NCI-H1694 (cell line): ENCODE measurements around the gene EPS8L1.
A peak's percentile ranks its signal among the peaks of the same experiment; 100 is the strongest.
"Not testable (repeated sequence)": the region's sequence is repeated elsewhere in the genome, so short reads cannot be mapped to it uniquely, and the experiment has no call there.

Experiments
- DNase-seq: peaks from one replicate; lab custom pipeline; 2025; lab: John Stamatoyannopoulos, UW

Gene EPS8L1

DNA sequence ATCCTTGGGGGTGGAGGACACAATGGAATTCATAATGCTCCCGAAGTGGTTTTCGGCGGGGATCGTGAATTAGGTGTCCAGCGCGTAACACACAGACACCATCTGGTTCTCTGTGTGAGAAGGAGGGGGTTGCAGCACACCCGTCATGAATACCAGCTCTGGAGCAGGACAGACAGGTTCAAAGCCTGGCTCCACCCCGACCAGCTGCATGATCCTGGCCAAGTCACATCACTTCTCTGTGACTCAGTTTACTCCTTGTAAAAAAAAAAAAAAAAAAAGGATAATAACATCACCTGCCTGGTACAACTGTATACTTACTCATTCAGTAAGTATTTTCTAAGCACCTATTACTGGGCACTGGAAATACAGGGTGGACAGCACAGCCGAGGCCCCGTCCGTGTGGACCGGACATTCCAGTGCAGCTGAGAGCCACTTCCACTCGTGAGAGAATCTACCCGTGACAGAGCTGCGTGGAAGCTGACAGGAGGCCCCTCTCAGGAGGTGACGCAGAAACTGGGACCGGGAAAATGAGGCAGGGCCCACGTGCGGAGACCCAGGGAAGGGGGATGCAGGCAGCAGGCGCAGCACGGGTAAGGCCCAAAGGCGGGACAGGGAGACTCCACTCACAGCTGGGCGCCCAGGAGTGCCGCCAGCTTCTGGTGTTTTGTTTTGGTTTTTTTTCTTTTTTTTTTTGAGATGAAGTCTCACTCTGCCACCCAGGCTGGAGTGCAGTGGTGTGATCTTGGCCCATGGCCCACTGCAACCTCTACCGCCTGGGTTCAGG, 24.7 kb upstream of the EPS8L1 start:
- no peak for DNase-seq

DNA sequence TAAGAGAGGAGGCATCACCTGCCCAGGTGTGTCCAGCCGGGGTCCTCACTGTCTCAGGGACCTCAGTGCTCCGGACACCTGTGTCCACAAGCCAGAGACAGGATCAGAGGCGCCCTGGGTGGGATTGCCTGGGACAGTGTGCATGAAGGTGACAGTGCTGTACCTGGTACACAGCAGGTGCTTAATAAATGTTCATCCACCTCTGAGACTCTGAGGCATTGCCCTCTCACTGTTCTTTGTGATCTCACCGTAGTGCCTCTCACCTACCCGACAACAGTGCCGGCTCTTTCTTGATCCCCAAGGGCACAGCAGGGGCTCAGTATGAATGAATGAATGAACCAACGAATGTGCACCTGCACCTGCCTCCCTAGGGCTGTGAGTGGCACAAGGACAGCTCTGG, 21.9 kb upstream of the EPS8L1 start:
- no peak for DNase-seq

DNA sequence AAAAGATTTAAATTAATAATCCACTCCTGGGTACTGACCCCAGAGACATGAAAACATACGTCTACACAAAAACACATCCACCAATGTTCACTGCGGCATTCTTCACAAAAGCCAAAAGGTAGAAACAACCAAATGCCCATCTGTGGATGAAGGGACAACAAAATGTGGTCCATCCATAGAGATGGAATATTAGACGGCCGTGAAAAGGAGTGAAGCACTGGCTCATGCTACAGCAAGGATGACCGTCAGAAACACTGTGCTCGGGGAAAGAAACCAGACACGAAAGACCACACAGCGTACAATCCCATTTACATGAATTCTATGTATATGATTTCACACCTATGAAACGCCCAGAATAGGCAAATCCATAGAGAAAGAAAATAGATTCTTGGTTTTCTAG, 18.8 kb upstream of the EPS8L1 start:
- DNase-seq, result no peak

DNA sequence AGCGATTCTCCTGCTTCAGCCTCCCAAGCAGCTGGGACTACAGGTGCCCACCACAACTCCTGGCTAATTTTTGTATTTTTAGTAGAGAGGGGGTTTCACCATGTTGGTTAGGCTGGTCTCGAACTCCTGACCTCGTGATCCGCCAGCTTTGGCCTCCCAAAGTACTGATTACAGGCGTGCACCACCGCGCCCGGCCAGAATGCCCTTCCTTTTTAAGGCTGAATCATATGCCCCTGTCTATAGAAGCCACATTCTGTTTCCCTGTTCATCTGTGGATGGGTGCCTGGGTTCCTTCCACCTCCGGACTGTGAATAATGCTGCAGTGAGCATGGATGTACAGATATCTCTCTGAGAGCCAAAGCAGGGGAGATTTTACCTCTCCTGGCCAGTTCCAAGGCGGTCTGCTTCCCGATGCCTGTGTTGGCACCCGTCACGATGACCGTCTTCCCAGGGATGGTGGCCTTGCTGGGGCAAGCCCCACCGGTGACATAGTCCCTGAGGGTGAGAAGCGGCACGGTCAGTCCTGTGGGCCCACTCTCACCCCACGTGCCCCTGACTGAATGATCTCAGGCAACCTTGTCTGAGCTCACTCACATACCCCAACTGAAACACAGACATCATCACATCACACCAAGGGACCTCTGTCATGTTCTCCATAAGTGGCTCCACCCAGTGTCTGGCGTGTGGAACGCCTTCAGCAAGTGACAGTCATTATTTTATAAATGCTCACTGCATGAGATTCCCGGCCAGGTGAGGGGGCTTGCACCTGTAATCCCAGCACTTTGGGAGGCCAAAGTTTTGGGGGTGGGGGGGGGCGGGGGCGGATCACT, 16.7 kb upstream of the EPS8L1 start:
- no peak for DNase-seq

DNA sequence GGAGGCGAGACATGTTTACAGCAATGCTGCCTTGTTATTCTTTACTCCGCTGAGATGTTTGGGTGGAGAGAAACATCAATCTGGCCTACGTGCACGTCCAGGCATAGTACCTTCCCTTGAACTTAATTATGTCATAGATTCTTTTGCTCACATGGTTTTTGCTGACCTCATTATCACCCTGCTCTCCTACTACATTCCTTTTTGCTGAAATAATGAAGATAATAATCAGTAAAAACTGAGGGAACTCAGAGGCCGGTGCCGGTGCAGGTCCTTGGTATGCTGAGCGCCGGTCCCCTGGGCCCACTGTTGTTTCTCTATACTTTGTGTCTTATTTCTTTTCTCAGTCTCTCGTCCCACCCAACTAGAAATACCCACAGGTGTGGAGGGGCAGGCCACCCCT, 15.4 kb upstream of the EPS8L1 start:
- DNase-seq, result not testable (repeated sequence)

- peak; percentile 94 for DNase-seq
These were observed 12.8 kb upstream of the EPS8L1 start, which contains the start of gene RDH13 for GRCh38 chr19:55062735-55063491. TSS of gene RDH13 (minus strand) at chr19:55063148. CDS start at chr19:55063032, 116 bp downstream.

DNA sequence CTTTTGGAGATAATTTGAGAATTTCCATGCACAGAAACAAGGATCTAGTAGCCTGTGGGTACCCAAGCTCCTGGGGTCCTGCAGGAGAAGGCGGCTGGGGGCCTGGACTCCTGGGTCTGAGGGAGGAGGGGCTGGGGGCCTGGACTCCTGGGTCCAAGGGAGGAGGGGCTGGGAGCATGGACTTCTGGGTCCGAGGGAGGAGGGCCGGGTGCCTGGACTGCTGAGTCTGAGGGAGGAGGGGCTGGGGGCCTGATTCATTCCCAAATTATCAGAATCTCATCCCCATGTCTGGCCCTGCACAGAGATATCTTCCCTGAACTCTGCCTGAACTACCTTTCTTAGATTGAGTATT, 12.2 kb upstream of the EPS8L1 start:
- DNase-seq, result no peak

DNA sequence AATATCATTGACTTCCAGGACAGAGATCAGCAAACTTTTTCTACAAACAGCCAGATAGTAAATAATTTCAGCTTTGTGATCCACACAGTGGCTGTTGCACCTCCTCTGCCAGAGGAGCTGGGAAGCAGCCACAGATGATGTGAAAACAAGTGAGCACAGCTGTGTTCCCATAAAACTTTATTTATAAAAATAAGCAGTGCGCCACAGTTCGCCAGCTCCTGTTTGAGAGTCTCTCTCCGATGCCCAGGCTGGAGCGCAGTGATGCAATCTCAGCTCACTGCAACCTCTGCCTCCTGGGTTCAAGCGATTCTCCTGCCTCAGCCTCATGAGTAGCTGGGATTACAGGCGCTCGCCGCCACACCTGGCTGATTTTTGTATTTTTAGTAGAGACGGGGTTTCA, 10.2 kb upstream of the EPS8L1 start:
- not testable (repeated sequence) for DNase-seq

DNA sequence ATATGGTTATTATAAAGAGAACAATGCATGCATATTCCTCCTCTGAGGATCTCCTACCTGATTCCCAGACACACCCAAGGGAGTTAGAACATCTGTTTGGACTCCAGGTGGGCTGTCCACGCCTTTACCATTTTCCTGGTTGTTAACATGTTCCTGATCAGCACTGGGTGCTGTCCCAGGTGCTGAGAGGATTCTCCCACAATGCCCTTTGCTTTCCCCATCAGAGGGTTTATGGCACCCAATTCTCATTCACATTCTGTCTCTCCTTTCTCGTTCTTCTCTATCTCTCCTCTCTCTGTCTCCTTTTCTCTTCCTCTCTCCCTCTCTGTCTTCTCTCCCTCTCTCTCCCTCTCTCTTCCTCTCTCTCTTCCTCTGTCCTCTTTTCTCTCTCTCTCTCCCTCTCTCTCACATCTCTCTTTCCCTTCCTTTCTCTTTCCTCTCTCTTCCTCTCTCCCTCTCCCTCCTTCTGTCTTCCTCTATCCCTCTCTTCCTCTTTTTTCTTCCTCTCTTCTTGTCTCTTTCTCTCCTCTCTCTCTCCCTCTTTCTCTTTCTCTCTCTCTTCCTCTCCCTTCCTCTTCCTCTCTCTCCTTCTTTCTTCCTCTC, 9.5 kb upstream of the EPS8L1 start:
- no peak for DNase-seq

- no peak for DNase-seq
These were observed 7.8 kb upstream of the EPS8L1 start for GRCh38 chr19:55067869-55068268.

- no peak for DNase-seq
These were observed 6.5 kb upstream of the EPS8L1 start for GRCh38 chr19:55068950-55069864.

GRCh38 chr19:55069865-55070197, 5.8 kb upstream of the EPS8L1 start:
- DNase-seq, result no peak

DNA sequence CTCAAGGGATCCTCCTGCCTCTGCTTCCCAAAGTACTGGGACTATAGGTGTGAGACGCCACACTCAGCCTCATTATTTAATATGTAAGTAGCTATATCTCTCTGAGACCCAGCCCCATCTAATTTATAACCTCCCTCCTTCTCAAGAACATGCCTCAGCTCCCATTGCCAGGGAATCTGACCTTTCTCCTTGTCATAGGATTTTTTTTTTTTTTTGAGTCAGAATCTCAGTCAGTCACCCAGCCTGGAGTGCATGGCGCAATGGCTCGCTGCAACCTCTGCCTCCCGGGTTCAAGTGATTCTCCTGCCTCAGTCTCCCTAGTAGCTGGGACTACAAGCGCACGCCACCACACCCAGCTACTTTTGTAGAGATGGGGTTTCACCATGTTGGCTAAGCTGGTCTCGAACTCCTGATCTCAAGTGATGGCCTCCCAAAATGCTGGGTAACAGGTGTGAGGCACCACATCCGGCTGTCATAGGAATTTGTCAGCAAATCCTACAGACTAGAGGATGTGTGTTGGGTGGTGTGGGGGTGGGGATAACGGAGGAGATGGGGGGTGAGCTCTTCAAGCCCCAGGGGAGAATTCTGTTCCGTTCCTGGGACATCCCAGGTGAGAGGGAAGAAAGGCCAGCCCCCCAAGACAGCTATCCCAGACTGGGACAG, 5.1 kb upstream of the EPS8L1 start:
- DNase-seq, result no peak

- DNase-seq, result no peak
These were observed 4.6 kb upstream of the EPS8L1 start for GRCh38 chr19:55071129-55071502.

DNA sequence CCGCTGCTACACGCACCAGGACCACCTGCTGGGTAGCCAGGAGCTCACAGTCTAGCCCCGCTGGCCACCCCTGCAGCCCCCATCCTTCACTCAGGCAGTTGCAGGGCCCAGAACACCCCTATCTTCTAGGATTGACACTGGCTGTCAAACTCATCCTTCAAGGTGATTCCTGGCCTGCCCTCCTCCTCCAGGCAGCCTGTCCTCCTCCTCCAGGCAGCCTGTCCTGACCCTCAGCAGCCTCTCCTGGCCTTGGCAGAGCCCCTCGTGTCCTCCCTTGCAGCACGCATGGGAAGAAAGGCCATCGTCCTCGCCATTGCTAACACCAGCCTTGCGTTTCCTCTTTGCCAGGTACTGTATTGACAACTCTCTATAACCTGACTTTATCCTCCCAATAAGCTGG, 3.8 kb upstream of the EPS8L1 start:
- no peak for DNase-seq

- no peak for DNase-seq
These were observed 652 bp downstream of the EPS8L1 start for GRCh38 chr19:55076321-55076720.

DNA sequence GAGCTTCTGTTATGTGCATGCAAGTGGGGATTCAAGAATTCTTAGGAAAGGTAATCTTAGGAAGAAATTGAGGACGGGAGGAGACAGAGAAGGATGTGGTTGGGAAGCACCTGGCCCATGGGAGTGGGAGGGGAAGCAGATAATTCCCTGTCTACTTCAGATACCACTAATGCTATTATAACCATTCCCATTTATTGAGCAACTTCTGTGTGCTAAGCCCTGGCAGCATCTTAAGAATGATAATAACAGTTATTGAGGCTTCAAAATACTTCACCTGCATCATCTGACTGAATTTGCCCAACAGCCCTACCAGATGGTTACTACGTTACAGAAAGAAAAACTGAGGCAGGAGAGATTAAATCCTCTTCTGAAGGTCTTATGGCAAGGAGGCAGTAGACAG, 1.4 kb downstream of the EPS8L1 start:
- no peak for DNase-seq

GRCh38 chr19:55078996-55079395, 3.3 kb downstream of the EPS8L1 start:
- no peak for DNase-seq

DNA sequence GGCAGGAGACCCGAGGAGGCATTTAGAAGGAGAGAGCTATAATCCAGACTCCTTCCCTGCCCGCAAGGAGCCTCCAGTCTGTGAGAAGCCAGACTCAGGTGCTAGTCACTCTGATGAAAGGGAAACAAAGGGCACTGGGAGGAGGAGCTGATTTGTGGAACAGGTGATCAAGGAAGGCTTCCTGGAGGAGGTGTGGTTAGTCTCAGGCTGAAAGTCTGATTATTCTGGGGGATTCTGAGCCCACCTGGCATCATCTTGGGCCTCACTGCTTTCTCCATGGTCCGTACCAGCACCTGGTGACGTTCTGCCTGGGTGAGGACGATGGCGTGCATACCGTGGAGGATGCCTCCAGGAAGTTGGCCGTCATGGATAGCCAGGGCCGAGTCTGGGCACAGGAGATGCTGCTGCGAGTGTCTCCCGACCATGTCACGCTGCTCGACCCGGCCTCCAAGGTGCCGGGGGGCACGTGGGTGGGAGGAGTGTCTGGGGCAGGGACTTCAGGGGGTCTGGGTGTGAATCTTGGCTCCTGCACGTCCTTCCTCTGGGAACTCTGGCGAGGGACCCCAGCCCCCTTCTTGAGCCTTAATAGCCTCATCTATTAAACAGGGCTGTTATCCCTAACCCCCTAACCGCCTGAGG, 3.9 kb downstream of the EPS8L1 start:
- DNase-seq, result no peak
